ENCODE data around the gene RNF20. TPM values are rescaled to one million over a fixed set of nuclear protein-coding genes. Genes with fewer than 3 reads are reported as not detected.
A peak's percentile ranks its signal among the peaks of the same experiment; 100 is the strongest.

RNF20 gene
- total and polyA plus RNA-seq, 2 donors (not counting 1 experiment from before 2014, with no cell fraction given) = 5.7 to 56.4 TPM

DNA sequence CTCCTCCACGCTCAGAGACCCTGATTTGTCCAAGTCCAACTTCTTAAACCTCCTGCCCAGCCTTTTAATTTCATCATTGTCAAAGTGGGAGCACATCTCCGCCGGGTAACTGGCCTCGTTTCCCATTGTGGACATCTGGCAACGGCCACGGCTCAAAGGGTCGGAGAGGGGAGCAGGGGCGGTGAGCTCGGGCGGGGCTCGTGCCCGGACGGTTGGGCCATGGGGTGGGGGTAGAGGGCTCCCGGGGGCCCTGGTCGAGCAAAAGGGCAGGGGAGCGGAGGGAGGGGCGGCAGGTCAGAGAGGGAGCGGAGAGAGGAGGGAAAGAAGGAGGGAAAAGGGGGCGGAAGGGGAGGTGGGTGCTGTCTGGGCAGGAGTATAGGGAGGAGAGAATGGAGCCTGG is 61.1 kb downstream of the RNF20 start, which contains the start of gene PPP3R2:
Gene PPP3R2 (minus strand): TSS at position 174 of the 400 bp plus-strand sequence. CDS start 48 bp downstream, at position 126.
- Histone ChIP-seq H3K4me3 (ENCODE audit: control extremely low read depth in 1 of 5, extremely low read depth in 1 of 5, insufficient read depth in 1 of 5, low read depth in 2 of 5, low read length in 4 of 5) (no peak within 1 kb of the TSS), H3K27ac (ENCODE audit: low read length in 2 of 2) (no peak within 1 kb of the TSS), H3K9ac (ENCODE audit: low read length) (no peak within 1 kb of the TSS), H3K36me3 (replicated peaks in 1 of 2; ENCODE audit: control extremely low read depth in 1 of 2, control insufficient read depth in 1 of 2, extremely low read depth in 1 of 2, insufficient read depth in 2 of 2, low read length in 1 of 2) (no peaks in the 10 kb centered on the region), H2AFZ (ENCODE audit: insufficient read depth, low read depth, low read length, poor library complexity, severe bottlenecking) (no peak within 1 kb of the TSS), H3K9me3 (ENCODE audit: control extremely low read depth in 1 of 3, control insufficient read depth in 2 of 3, insufficient read depth in 1 of 3, low read length in 2 of 3) (no peaks in the 10 kb centered on the region), H3K27me3 (replicated peaks in 1 of 4; ENCODE audit: control extremely low read depth in 1 of 4, control insufficient read depth in 3 of 4, insufficient read depth in 4 of 4, low read length in 3 of 4) (peaks cover 0 to 3% (median 0%) of the 10 kb centered on the region in 4 experiments), H3K79me2 (ENCODE audit: control insufficient read depth, insufficient read depth, low read length) (no peaks in the 10 kb centered on the region), H3K4me2 (replicated peaks; ENCODE audit: low read depth, low read length, poor library complexity, severe bottlenecking) (no peak within 1 kb of the TSS), H3K4me1 (ENCODE audit: control insufficient read depth in 2 of 2, insufficient read depth in 2 of 2, low read length in 2 of 2) (no peaks in the 10 kb centered on the region), H4K20me1 (ENCODE audit: control insufficient read depth, insufficient read depth, low read length, poor library complexity, severe bottlenecking) (no peaks in the 10 kb centered on the region)
- intact Hi-C loops (cut with micrococcal nuclease) = no loop called here
- ChIA-PET CTCF (no interaction called here), POLR2A (no interaction called here)
- TF ChIP-seq EZH2 (IDR thresholded peaks at IDR 0.05; ENCODE audit: borderline replicate concordance, insufficient read depth, low read depth, low read length, poor library complexity, severe bottlenecking) = no peak
- TF ChIP-seq, protein P1, sequence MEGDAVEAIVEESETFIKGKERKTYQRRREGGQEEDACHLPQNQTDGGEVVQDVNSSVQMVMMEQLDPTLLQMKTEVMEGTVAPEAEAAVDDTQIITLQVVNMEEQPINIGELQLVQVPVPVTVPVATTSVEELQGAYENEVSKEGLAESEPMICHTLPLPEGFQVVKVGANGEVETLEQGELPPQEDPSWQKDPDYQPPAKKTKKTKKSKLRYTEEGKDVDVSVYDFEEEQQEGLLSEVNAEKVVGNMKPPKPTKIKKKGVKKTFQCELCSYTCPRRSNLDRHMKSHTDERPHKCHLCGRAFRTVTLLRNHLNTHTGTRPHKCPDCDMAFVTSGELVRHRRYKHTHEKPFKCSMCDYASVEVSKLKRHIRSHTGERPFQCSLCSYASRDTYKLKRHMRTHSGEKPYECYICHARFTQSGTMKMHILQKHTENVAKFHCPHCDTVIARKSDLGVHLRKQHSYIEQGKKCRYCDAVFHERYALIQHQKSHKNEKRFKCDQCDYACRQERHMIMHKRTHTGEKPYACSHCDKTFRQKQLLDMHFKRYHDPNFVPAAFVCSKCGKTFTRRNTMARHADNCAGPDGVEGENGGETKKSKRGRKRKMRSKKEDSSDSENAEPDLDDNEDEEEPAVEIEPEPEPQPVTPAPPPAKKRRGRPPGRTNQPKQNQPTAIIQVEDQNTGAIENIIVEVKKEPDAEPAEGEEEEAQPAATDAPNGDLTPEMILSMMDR (IDR thresholded peaks at IDR 0.05) = no peak
- ATAC-seq (ENCODE audit: low read depth) = no peak
- no peak for DNase-seq
- Mint-ChIP-seq H3K4me3 (no peak within 1 kb of the TSS), H3K9me3 (ENCODE audit: insufficient read depth) (no peaks in the 10 kb centered on the region), H3K4me1 (no peaks in the 10 kb centered on the region), H3K27ac (no peak within 1 kb of the TSS), H3K27me3 (peaks cover 14% of the 10 kb centered on the region)
- 93% methylated on average over 12 of the region's 19 CpGs for WGBS (ENCODE audit: insufficient coverage)

DNA sequence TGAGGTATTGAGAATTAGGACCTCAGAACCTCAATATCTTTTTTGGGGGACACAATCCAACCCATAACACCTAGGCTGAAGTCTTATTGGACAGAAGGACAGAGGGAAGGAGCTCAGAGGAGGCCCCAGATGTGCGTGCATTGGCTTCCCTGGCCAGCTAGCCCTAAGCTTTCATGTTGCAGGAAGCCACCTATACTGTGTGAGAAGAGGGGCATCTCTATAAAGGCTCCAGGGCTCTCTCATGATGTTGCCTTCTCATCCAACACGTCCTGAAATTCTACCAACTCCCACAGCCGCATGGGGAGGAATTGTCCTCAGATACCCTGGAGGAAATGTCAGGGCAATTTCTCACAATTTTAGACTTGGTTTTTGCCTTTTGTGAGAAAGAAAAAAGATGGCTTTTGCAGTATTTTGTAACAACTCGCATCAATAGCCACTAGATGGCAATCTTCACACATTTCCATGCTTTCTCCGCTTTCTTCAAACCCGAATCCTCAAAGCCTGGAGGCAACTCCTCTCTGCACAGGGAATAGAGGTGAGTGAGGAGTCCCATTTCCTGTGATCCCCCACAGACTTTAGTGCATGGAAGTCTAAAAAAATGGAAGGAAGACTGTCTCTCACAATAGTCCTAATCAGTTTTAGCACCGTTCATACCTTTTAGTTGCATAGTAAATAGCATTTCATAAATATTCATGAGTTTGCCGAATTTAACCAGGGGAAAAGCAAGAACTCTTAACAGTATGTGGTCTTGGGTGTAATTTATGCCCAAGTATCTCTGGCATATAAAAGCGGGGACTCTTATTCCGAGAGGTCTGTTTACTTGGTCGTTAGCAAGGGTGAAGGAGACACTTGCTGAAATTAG is 68.5 kb downstream of the RNF20 start:
- no peak overlapping the region for H3K27ac Mint-ChIP-seq
- peak overlapping the region; percentile 15 for H3K9ac ChIP-seq (ENCODE audit: low read length)
- H3K4me1 ChIP-seq (ENCODE audit: control insufficient read depth in 2 of 2, insufficient read depth in 2 of 2, low read length in 2 of 2) = peaks cover 3% of the 10 kb centered on the region in 2 donors
- CTCF ChIA-PET = interaction anchor here (0.8 to 1.5 kb wide), 3 partner anchors 9 to 57 kb away, joined by 3 to 4 read pairs (median 3); no protein-coding TSS in a partner anchor
- TF ChIP-seq EZH2 (IDR thresholded peaks at IDR 0.05; ENCODE audit: borderline replicate concordance, insufficient read depth, low read depth, low read length, poor library complexity, severe bottlenecking) = no peak
- TF ChIP-seq, protein P1 (IDR thresholded peaks at IDR 0.05) = peak; percentile 74
- no peak overlapping the region for H3K27ac ChIP-seq (ENCODE audit: low read length in 2 of 2)
- peaks cover 4% of the 10 kb centered on the region for H3K4me1 Mint-ChIP-seq
- H3K27me3 Mint-ChIP-seq = peaks cover 30% of the 10 kb centered on the region
- H3K79me2 ChIP-seq (ENCODE audit: control insufficient read depth, insufficient read depth, low read length) = no peaks in the 10 kb centered on the region
- intact Hi-C loops (cut with micrococcal nuclease) = no loop called here
- POLR2A ChIA-PET = no interaction called here
- peak; percentile 32 for DNase-seq
- ATAC-seq (ENCODE audit: low read depth) = no peak
- H3K4me3 ChIP-seq (ENCODE audit: control extremely low read depth in 1 of 5, extremely low read depth in 1 of 5, insufficient read depth in 1 of 5, low read depth in 2 of 5, low read length in 4 of 5) = no peak overlapping the region
- H3K4me3 Mint-ChIP-seq = peak overlapping the region; percentile 51
- no peaks in the 10 kb centered on the region for H3K9me3 ChIP-seq (ENCODE audit: control extremely low read depth in 1 of 3, control insufficient read depth in 2 of 3, insufficient read depth in 1 of 3, low read length in 2 of 3)
- H2AFZ ChIP-seq (ENCODE audit: insufficient read depth, low read depth, low read length, poor library complexity, severe bottlenecking) = peak overlapping the region; percentile 57
- H3K4me2 ChIP-seq (replicated peaks; ENCODE audit: low read depth, low read length, poor library complexity, severe bottlenecking) = peak overlapping the region; percentile 49
- peaks cover 0 to 11% (median 0%) of the 10 kb centered on the region in 4 experiments for H3K27me3 ChIP-seq (replicated peaks in 1 of 4; ENCODE audit: control extremely low read depth in 1 of 4, control insufficient read depth in 3 of 4, insufficient read depth in 4 of 4, low read length in 3 of 4)
- no peaks in the 10 kb centered on the region for H3K9me3 Mint-ChIP-seq (ENCODE audit: insufficient read depth)
- WGBS (ENCODE audit: insufficient coverage) = 60% methylated on average over 2 of the region's 11 CpGs
- no peaks in the 10 kb centered on the region for H4K20me1 ChIP-seq (ENCODE audit: control insufficient read depth, insufficient read depth, low read length, poor library complexity, severe bottlenecking)
- no peaks in the 10 kb centered on the region for H3K36me3 ChIP-seq (replicated peaks in 1 of 2; ENCODE audit: control extremely low read depth in 1 of 2, control insufficient read depth in 1 of 2, extremely low read depth in 1 of 2, insufficient read depth in 2 of 2, low read length in 1 of 2)
